ENCODE measurements around the gene ZC3H7B.

ZC3H7B gene

GRCh38 chr22:41301085-41302020 lies at the start of gene ZC3H7B:
ZC3H7B (plus strand) TSS chr22:41301525; CDS start chr22:41320661, 19,136 bp downstream.
- H3K27ac ChIP-seq (ENCODE audit: low read depth, low read length) = peak within 1 kb of the TSS; percentile 49
- TF ChIP-seq EZH2phosphoT487 (IDR thresholded peaks at IDR 0.05; ENCODE audit: borderline replicate concordance, low read length) (no peak), CTCF (IDR thresholded peaks at IDR 0.05; ENCODE audit: low read depth, low read length, poor library complexity, severe bottlenecking) (peak; percentile 50)
- peak within 1 kb of the TSS; percentile 90 for H3K4me3 ChIP-seq (ENCODE audit: low read length)
- H3K36me3 ChIP-seq (ENCODE audit: control insufficient read depth, low read length) = peaks cover 19% of the 10 kb centered on the region
- H3K79me2 ChIP-seq (ENCODE audit: control insufficient read depth, low read length) = peaks cover 57% of the 10 kb centered on the region
- H3K27me3 ChIP-seq (ENCODE audit: control insufficient read depth, low read length) = no peaks in the 10 kb centered on the region
- peaks cover 16% of the 10 kb centered on the region for H3K4me1 ChIP-seq (ENCODE audit: control insufficient read depth, low read length)
- H3F3A ChIP-seq (ENCODE audit: control insufficient read depth, insufficient read depth) = no peaks in the 10 kb centered on the region
- peak within 1 kb of the TSS; percentile 93 for H3K4me2 ChIP-seq (ENCODE audit: low read length)
- no peaks in the 10 kb centered on the region for H3K9me3 ChIP-seq (ENCODE audit: control insufficient read depth, insufficient read depth, low read length)
- H4K20me1 ChIP-seq (ENCODE audit: control insufficient read depth, insufficient read depth, low read depth, low read length) = 0 out of 2 replicates have a peak, but pooled peaks cover 9% of the 10 kb centered on the region
- H3K9me2 ChIP-seq (replicated peaks; ENCODE audit: control insufficient read depth, low read length) = no peaks in the 10 kb centered on the region

DNA sequence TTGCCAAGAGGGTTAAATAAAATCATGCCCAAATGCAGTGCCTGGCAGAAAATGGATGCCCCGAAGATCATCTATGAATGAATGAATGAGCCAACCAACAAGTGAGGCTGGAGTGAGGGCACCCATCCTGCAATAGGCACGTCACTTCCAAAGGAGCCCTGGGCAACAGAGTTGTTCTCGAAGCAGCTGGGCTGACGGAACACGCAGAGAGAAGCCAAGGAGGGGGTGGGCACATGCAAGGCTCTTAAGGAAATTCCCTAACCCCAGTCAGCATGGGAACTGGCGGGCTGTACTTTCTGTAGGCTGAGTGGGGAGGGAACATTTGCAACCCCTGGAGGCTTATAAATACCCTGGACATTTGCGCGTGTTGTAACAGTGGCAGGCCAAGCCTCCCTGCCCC lies 49.0 kb upstream of the ZC3H7B start:
- H3K79me2 ChIP-seq (ENCODE audit: control insufficient read depth, low read length) = no peaks in the 10 kb centered on the region
- no peaks in the 10 kb centered on the region for H3K27me3 ChIP-seq (ENCODE audit: control insufficient read depth, low read length)
- H4K20me1 ChIP-seq (ENCODE audit: control insufficient read depth, insufficient read depth, low read depth, low read length) = no peaks in the 10 kb centered on the region
- no peak overlapping the region for H3K4me3 ChIP-seq (ENCODE audit: low read length)
- H3K36me3 ChIP-seq (ENCODE audit: control insufficient read depth, low read length) = peaks cover 90% of the 10 kb centered on the region
- TF ChIP-seq CTCF (IDR thresholded peaks at IDR 0.05; ENCODE audit: low read depth, low read length, poor library complexity, severe bottlenecking) (no peak), EZH2phosphoT487 (IDR thresholded peaks at IDR 0.05; ENCODE audit: borderline replicate concordance, low read length) (no peak)
- H3K9me2 ChIP-seq (replicated peaks; ENCODE audit: control insufficient read depth, low read length) = no peaks in the 10 kb centered on the region
- no peaks in the 10 kb centered on the region for H3K9me3 ChIP-seq (ENCODE audit: control insufficient read depth, insufficient read depth, low read length)
- no peak overlapping the region for H3K4me2 ChIP-seq (ENCODE audit: low read length)
- H3K27ac ChIP-seq (ENCODE audit: low read depth, low read length) = no peak overlapping the region
- no peaks in the 10 kb centered on the region for H3K4me1 ChIP-seq (ENCODE audit: control insufficient read depth, low read length)
- no peaks in the 10 kb centered on the region for H3F3A ChIP-seq (ENCODE audit: control insufficient read depth, insufficient read depth)

- H3K4me3 ChIP-seq (ENCODE audit: low read length) = no peak overlapping the region
- TF ChIP-seq CTCF (IDR thresholded peaks at IDR 0.05; ENCODE audit: low read depth, low read length, poor library complexity, severe bottlenecking) (no peak), EZH2phosphoT487 (IDR thresholded peaks at IDR 0.05; ENCODE audit: borderline replicate concordance, low read length) (no peak)
- peaks cover 91% of the 10 kb centered on the region for H3K36me3 ChIP-seq (ENCODE audit: control insufficient read depth, low read length)
- H4K20me1 ChIP-seq (ENCODE audit: control insufficient read depth, insufficient read depth, low read depth, low read length) = no peaks in the 10 kb centered on the region
- H3K27me3 ChIP-seq (ENCODE audit: control insufficient read depth, low read length) = no peaks in the 10 kb centered on the region
- no peaks in the 10 kb centered on the region for H3K79me2 ChIP-seq (ENCODE audit: control insufficient read depth, low read length)
- H3K27ac ChIP-seq (ENCODE audit: low read depth, low read length) = no peak overlapping the region
- H3K9me3 ChIP-seq (ENCODE audit: control insufficient read depth, insufficient read depth, low read length) = no peaks in the 10 kb centered on the region
- no peaks in the 10 kb centered on the region for H3F3A ChIP-seq (ENCODE audit: control insufficient read depth, insufficient read depth)
- no peaks in the 10 kb centered on the region for H3K9me2 ChIP-seq (replicated peaks; ENCODE audit: control insufficient read depth, low read length)
- no peak overlapping the region for H3K4me2 ChIP-seq (ENCODE audit: low read length)
- H3K4me1 ChIP-seq (ENCODE audit: control insufficient read depth, low read length) = no peaks in the 10 kb centered on the region
Observed at GRCh38 chr22:41254230-41254629, 47.1 kb upstream of the ZC3H7B start.

Data from DOHH2 (cell line).